ENCODE data around the gene ABCF2. TPM values are rescaled to one million over a fixed set of nuclear protein-coding genes. Genes with fewer than 3 reads are reported as not detected.

Gene ABCF2
- total RNA-seq (2014; rRNA removed; shearing (Covaris generic); ENCODE audit: low replicate concordance) = 36.8 and 47.9 TPM in 2 replicates

DNA sequence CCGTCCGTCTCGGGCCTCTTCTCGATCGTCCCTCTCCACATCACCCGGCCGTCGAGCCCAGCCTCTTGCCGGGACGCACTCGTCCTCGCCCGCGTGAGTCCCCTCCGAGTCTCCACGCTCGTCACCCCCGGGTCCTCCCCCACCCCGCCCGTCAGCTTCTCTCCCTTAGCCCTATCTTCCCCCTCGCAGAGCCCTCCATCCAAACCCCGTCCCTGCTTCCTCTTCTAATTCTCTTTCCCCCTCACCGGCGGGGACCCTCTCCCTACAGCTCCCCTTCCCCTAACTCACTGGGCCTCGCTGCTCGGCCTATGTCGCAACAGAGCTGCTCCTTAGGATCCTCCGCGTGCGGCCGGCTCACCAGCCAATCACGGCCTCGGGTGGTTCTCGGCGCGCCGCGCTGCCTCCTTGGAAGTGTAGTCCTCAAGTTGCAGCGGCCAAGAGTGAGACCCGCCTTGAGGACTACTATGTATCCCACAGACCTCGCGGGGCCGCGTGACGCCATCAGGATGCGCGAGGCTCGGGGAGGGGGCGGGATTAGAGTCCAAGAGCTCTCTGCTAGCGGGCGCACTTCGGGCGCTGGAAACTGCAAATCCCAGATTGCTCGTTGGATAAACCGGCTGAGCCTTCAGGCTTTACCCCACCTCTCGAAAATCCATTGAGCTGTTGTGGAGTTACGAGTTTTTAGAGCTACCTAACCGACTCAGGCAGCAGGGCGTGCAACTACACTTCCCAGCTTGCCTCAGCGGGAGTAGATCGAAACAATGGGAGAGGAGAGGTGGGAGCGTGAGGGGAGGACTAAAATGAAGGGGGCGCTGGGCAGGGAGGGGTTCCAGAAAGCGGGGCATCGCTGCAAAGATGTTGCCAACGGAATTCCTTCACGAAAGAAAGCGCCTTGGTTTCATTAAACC lies at the start of gene ABCF2:
Gene ABCF2, minus strand, starts transcription at position 331 of the 908 bp plus-strand sequence. CDS start 747 bp downstream, outside the sequence.
- in situ Hi-C loops (cut with HindIII; ENCODE audit: low pct_unique_long_range_greater_than_20kb, low sequenced_read_pairs) = no loop called here
- DNase-seq (ENCODE audit: low read depth) = peak; percentile 97

DNA sequence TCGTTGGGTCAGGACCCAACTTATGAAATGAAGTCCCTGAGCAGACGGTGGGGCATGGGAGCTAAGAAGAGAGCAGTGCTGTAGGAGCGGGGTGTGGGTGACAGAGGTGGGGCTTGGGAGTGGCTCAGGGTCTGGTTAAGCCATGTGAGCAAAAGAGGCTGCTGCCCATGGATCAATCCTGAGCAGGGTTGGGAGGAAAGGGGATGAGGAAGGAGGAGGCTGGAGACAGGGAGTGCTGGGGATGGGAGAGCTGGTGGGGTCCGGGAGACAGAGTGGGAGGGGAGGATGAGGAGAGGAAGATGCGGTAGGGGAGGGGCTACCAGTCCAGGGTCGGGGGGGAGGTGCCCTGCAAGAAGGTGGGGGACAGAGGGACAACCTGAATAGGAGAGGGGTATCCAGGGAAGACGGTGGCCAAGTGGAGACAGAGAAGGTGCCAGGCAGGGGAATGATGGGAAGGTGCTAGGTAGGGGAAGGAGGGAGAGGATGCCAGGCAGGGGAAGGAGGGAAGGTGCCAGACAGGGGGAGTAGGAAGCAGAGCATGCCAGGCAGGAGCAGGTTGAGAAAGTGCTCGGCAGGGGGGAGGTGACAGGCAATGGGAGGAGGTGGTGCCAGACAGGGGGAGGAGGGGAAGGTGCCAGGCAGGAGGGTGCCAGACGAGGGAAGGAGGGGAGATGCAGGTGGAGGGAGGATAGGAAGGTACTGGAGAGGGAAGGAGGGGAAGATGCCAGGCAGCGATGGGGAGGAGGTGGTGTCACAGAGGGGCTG lies 49.0 kb upstream of the ABCF2 start:
- in situ Hi-C loops (cut with HindIII; ENCODE audit: low pct_unique_long_range_greater_than_20kb, low sequenced_read_pairs) = no loop called here
- no peak for DNase-seq (ENCODE audit: low read depth)

DNA sequence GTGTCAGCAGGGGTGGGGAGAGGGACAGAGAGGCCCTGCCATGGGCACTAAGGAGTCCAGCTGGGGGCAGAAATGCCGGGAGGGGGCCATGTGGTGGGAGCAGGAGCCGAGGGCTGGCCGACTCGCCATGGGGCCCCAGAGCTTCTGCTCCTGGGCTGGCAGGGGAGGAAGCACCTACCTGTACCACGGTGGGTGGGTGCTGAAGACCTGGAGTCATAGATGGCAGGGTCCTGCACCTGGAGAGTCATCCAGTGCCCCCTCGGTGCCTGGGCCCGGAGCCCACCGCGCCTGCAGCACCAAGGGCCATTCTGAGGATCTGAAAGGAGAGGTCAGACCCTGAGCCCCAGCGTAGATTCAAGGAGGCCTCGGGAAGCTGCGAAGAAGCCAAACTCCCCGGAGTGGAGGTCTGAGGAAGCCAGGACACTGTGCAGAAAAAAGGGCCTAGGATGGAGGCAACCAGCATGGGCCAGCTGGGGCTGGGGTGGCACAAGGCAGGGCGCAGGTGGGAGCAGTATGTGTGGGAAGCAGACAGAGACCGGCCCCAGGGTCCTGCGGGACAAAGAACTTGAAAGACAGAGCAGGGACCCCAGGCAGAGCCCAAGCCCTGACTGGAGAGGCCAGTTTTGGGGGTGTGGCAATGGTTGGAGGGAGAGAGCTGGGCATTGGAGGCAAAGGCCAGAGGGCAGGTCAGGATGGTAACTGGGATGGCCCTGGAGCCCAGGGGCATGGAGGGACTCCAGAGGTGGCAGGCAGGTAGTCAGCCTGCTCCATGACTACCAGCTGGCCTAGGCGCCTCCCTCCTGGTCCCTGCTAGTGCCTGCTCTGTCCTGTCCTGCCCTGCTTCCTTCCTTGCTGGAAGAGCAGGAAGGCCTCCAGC lies 48.2 kb upstream of the ABCF2 start:
- in situ Hi-C loops (cut with HindIII; ENCODE audit: low pct_unique_long_range_greater_than_20kb, low sequenced_read_pairs) = no loop called here

DNA sequence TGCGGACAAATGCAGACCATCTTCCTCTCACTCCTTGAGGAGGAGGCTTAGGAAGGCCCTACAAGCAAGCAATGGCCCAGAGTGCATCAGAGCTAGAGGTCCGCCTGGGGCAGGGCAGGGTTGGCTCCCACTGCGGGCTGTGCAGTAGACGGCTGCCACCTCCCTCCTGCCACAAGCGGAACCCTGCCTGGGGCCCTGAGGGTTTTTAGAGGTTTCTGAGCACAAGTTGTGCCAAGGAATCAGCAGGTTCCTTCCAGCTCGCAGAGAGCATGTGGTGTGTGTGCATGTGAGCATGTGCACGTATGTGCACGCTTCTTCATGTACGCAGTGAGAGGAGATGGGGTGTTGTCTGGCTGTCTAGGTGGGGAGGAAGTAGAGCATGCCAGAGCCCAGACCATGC lies 47.4 kb upstream of the ABCF2 start:
- in situ Hi-C loops (cut with HindIII; ENCODE audit: low pct_unique_long_range_greater_than_20kb, low sequenced_read_pairs) = no loop called here
- no peak for DNase-seq (ENCODE audit: low read depth)

More for the DNA sequence above, 48.2 kb upstream of the ABCF2 start:
- no peak for DNase-seq (ENCODE audit: low read depth)

DNA sequence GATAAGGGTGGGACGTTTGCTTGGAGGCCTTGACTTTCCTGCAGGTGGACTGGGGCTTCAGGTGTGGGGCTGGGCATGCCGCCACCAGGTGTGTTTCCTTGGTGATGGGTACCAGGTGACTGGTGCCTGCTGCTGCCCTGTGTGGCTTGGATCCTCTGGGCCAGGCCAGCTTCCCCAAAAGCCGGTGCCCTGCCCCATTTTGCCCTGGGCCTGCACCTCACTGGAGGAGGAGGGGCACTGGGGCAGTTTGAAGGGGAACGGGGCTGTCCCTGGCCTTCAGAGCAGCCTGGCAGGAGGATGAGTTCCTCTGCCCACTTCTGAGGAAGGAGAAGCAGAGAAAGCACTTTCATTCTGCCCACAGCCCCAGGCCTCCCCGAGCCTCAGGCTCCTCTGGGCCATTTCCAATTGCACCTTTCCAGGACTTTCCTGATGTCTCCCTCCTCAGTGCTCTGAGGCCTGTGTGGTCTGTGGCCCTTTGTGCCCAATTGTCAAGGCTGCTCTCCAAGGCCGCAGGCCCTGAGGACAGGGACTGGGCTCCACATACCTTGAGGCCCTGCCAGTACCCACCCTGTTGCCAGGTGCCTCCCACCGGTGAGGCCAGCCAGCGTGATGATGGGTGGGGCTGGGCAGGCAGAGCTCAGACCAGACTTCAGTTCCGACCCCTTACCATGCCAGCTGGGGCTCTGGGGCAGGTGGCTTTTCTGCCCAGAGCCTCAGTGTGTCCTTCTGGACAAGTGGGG lies 46.8 kb upstream of the ABCF2 start:
- in situ Hi-C loops (cut with HindIII; ENCODE audit: low pct_unique_long_range_greater_than_20kb, low sequenced_read_pairs) = no loop called here
- no peak for DNase-seq (ENCODE audit: low read depth)

DNA sequence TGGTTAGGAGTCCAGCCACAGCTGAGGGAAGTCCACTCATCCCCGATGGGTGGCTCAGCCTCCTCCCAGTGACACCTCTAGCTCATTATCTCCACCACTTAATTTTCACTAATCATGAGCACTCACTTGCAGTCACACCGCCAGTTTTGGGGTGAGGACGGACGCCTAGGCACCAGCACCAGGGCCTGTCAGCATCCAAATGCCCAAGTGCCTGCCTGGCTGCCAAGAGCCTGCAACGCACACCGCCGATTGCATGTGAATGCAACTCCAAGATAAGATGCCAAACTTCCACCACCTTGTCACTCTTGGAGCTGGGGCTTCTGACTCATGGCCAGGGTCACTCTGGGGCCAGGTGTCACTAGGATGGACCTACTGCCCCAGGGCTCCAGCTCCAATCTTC lies 45.9 kb upstream of the ABCF2 start:
- in situ Hi-C loops (cut with HindIII; ENCODE audit: low pct_unique_long_range_greater_than_20kb, low sequenced_read_pairs) = no loop called here
- DNase-seq (ENCODE audit: low read depth) = no peak

DNA sequence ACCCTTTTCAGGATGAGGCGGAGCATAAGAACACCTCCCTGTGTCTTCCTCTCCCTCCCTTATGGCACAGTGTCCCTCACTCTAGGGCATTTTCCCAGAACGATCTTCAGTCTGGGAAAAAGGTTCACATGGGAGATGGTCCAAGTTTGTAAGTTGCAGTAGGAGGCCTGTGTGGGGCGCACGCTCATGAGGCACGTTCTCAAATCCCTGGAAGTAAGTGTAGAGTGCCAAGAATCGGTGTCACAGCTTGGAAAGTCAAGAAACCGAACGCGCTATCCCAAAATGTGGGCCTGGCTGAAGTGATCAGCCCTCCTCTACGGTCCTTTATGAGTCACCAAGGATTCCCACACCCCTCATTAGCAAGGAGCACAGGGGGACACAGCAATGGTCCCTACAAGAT lies 45.4 kb upstream of the ABCF2 start:
- no peak for DNase-seq (ENCODE audit: low read depth)
- in situ Hi-C loops (cut with HindIII; ENCODE audit: low pct_unique_long_range_greater_than_20kb, low sequenced_read_pairs) = no loop called here

DNA sequence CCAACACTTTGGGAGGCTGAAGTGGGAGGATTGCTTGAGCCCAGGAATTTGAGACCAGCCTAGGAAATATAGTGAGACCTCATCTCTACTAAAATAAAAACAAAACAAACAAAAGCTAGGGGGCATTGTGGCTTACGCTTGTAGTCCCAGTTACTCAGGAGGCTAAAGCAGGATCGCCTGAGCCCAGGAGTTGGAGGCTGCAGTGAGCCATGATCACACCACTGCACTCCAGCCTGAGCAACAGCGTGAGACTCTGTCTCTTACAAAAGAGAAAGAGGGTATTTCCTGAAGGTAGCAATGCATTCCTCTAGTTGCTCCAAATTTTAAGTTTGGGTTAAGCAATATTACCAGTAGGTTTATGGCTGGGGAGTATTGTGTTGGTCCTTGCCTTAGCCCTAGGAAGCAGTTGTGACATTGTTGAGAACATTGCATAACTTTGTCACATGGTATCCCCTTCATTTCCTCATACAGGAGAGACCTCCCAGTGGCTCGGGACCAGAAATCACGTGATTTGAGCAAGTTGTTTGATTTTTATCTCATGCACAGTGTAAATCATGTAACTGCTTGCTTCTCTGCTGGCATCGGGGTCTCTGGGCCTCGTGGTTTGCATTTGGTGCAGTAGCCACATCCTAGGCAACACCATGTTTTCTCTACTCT lies 44.8 kb upstream of the ABCF2 start:
- DNase-seq (ENCODE audit: low read depth) = peak; percentile 7
- in situ Hi-C loops (cut with HindIII; ENCODE audit: low pct_unique_long_range_greater_than_20kb, low sequenced_read_pairs) = no loop called here

DNA sequence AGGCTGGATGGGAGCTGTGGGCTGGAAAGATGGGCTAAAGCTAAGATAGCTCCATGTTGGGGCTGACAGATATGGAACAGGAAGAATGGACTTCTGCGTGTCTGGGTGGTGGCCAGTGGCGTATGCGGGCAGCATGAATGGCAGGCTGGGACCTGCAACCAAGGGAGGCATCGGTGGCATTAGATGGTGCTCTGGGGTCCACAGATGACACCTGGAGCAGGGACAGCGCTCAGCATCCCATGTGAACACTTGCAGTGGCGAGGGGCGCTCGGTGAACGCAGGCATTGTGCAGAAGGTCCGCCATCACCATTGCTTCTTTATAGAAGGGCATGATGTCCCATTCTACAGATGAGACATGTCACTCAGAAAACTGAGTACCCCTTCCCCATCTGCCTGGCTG lies 42.5 kb upstream of the ABCF2 start:
- in situ Hi-C loops (cut with HindIII; ENCODE audit: low pct_unique_long_range_greater_than_20kb, low sequenced_read_pairs) = no loop called here
- no peak for DNase-seq (ENCODE audit: low read depth)

DNA sequence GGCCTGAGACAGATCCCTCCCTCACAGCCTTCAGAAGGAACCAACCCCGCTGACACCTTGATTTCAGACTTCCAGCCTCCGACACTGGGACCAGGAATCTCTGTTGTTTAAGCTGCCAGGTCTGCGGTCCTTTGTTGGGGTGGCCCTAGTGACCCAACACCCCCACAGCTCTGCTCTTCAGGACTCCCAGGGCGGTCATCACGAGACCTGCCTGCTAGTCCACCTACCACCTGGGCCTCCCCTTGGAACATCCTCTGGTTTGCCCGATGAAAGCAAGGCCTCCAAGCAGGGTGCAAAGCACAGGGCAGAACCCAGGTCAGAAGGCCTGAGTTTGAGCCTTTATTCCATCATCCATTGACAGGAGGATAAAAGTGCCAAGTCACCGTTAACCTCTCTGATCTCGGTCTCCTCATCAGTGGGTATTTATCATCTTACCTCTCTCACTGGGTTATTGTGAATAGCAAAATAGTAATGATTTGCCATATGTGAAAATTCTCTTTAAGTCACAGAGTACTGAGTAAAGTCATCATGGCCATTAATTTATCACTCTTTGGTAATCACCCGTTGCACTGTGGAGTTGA lies 38.4 kb upstream of the ABCF2 start:
- in situ Hi-C loops (cut with HindIII; ENCODE audit: low pct_unique_long_range_greater_than_20kb, low sequenced_read_pairs) = no loop called here
- DNase-seq (ENCODE audit: low read depth) = no peak

DNA sequence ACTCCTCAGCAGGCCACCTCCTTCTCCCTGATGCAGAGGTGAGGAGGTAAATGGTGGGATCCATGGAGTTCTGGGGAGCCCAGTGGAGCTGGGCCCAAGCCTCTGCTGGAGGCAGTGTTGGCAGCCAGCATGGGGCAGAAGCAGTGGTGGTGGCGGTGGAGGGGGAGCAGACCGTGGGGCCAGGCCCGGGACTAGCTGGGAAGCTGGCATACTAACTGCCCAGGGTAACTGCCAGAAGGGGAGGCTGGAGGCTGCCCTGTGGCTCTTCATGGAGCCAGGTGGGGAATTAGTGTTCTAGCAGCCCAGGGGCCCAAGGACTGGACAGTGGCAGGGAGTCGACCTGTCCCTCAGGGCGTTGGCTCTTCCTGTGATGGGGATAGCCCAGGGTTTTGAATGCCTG lies 37.6 kb upstream of the ABCF2 start:
- DNase-seq (ENCODE audit: low read depth) = no peak
- in situ Hi-C loops (cut with HindIII; ENCODE audit: low pct_unique_long_range_greater_than_20kb, low sequenced_read_pairs) = no loop called here

DNA sequence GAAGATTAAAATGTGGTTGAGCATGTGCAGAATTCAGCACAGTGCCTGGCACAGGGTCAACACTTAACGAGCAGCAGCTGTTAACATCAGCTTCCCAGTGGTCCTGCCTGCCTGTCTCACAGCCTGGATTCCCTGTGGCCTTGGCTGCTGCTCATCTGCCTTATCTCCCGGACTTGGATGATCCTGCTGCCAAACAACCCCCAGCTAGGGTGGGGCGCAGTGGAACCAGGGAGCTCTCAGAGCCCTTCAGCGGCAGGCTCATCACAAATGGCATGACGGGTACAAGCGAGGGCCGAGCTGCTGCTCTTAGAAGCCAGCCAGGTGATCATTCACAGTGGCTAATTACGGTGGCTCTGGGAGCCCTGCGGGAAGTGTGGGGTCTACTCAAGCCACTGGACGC lies 34.5 kb upstream of the ABCF2 start:
- DNase-seq (ENCODE audit: low read depth) = no peak
- in situ Hi-C loops (cut with HindIII; ENCODE audit: low pct_unique_long_range_greater_than_20kb, low sequenced_read_pairs) = no loop called here

DNA sequence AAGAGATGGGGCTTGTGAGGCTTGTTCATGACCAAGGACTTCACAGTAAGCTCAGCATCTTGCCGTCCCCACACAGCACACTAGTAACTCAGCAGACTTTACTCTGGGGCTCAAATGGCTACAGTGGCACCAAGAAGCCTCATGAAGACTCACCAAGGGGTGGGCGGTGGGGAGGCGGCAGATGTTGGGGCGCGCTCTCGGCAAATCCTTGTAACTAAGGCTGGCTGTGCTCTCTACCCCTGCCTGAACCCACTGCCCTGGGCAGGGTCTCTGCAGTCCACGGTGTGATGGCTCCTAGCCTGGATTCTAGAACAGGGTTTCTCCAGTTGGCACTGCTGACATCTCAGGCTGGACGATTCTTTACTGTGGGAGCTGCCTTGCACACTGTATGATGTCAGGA lies 33.9 kb upstream of the ABCF2 start:
- in situ Hi-C loops (cut with HindIII; ENCODE audit: low pct_unique_long_range_greater_than_20kb, low sequenced_read_pairs) = no loop called here
- no peak for DNase-seq (ENCODE audit: low read depth)

DNA sequence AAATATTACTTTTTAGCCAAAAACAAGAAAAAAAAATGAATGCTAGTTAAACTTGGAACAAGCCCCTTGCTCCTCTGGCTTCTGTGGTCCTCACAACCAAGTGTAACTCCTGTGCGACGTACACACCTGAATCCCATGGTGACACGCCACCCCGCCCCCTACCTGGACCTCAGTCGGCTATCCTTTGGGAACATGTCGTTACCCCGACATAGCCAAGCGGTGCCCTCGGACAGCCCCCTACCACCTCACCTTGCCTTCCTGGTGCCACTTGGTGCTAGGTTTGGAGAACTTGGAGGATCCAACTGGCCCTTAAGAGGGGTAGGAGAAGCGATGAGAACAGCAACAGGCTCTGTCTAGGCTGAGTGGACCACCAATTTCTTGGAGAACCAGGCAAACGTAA lies 33.5 kb upstream of the ABCF2 start:
- in situ Hi-C loops (cut with HindIII; ENCODE audit: low pct_unique_long_range_greater_than_20kb, low sequenced_read_pairs) = no loop called here
- DNase-seq (ENCODE audit: low read depth) = no peak

DNA sequence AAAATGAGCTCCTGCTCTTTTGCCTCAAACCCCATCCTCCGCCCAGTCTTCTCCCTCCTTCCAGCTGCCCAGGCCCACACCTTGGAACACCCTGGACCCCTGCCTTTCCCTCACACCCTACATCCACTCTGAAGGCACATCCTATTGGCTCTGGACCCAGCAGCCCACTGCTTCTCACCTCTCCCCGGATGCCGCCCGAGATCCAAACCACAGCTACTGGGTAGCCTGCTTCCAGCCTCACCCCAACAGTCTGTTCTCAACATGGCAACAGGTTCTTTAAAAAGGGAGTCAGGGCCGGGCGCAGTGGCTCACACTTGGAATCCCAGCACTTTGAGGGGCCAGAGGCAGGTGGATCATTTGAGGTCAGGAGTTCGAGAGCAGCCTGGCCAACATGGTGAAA lies 31.0 kb upstream of the ABCF2 start:
- in situ Hi-C loops (cut with HindIII; ENCODE audit: low pct_unique_long_range_greater_than_20kb, low sequenced_read_pairs) = no loop called here
- no peak for DNase-seq (ENCODE audit: low read depth)

DNA sequence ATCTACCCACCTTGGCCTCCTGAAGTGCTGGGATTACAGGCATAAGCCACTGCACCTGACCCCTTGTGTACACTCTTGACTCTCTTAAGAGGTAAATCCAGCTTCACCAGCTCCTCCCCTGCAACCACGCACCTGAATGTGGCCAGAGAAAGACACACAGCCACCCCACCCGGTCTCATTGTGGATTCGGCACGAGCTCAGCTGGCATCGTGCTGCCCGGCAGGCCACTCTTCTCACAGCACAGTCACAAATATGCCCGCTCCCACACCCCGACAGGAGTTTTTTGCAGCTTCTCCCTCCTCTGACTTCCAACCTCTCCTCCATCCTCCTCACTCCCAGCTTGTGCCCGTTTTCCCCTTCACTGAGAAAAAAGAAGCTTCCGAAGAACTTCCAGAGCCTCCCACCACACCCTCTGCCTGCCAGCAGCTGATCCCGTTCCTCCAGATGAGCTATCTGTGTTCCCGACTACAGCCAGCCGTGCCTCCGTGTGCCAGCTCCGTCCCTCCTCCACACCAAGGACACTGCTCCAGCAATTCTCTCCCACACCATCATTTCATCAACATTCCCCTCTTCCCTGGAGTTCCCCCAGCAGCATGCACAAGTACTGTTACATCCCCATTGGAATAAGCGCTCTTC lies 29.5 kb upstream of the ABCF2 start:
- no peak for DNase-seq (ENCODE audit: low read depth)
- in situ Hi-C loops (cut with HindIII; ENCODE audit: low pct_unique_long_range_greater_than_20kb, low sequenced_read_pairs) = no loop called here

DNA sequence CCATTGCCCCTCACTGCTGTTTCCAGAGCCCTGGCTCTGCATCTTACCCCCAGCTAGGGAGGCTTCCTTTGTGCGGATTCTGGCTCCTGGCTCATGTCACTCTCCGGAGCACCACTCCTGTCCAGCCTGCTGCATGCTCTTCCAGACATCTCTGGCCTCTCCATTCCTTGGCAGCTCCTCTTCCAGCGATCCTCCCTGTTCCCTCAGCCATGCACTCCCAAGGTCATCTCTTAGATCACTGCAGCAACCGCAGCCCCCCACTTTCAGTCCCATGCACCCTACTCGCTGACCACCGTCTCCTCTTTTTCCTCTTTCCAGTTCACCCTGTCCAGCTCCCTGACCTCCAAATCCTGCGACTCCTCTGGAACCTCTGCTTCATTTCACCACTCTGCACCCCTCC lies 28.4 kb upstream of the ABCF2 start:
- in situ Hi-C loops (cut with HindIII; ENCODE audit: low pct_unique_long_range_greater_than_20kb, low sequenced_read_pairs) = no loop called here
- no peak for DNase-seq (ENCODE audit: low read depth)

Measured in Caki2 (cell line).